ENCODE results near the gene PDHA1.

PDHA1 gene

DNA sequence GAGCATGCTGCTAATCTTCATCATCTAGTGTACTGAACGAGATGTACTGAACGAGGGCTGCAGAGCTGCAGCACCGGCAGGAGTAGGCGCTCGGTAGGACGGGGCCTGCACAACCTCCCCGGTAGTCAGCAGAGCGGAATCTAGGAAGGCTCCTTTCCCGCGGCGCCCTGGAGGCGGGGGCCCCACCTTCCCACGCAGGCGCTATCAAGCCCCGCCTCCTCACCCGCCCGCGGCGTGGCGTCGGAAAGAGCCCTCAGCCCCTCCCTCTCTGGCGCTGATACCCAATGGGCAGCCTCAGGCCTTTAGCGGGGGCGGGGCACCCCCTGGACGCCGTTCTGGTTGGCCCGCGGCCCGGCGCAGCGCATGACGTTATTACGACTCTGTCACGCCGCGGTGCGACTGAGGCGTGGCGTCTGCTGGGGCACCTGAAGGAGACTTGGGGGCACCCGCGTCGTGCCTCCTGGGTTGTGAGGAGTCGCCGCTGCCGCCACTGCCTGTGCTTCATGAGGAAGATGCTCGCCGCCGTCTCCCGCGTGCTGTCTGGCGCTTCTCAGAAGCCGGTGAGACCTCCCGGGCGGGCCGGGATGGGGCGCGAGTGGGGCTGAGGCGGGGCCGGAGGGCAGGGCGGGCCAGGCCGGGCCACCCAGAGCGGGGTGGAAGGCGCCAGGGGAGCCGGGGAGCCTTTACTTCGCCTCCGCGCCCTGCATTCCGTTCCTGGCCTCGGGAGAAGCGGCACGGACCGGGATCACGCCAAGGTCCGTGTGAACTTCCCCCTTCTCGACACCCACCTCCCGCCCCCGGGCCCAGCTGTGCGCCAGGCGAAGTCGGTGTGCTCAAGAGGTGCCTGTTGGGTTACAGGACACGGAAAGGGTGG lies at the start of gene PDHA1:
Gene PDHA1, plus strand, starts transcription at position 393 of the 874 bp plus-strand sequence. Its CDS starts 111 bp downstream, at position 504.
- Histone ChIP-seq H2AFZ (ENCODE audit: low read depth, low read length) (peak within 1 kb of the TSS; percentile 7), H3K4me1 (ENCODE audit: insufficient read depth, low read length) (peaks cover 15% of the 10 kb centered on the region), H3K36me3 (ENCODE audit: insufficient read depth, low read length) (no peaks in the 10 kb centered on the region), H3K4me3 (ENCODE audit: low read length) (peak within 1 kb of the TSS; percentile 66), H3K9me3 (ENCODE audit: low read length) (no peaks in the 10 kb centered on the region), H3K27me3 (ENCODE audit: insufficient read depth, low read length) (no peaks in the 10 kb centered on the region)

DNA sequence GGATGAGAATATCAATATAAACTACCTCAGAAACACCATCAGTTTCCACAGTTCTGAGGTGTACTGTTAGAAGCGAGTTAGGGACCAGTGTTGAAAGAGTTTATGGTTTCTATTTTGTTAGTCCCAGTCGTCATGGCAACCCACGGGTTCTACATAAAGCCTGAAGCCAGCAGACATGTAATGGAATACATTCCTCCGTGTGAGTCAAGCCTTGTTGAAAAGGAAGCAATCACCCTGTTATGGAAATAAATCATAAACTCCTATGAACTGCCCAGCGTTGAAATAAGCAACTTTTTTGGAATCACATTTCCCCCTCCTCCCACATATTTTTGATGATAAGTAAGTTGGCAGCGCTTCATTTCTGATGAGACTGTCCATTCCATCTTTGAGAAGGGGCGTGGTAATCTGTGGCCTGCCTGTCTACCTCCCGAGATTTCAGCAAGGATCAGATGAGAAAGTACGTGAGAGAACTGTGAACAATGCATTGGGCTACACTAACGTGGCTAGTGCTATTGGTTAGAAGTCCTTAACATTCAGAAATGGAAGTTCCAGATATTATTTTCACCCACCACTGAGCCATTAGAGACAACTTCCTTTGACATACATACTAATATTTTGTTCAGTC lies 40.4 kb upstream of the PDHA1 start:
- H3K9me3 ChIP-seq (ENCODE audit: low read length): no peaks in the 10 kb centered on the region
- no peak overlapping the region for H3K4me3 ChIP-seq (ENCODE audit: low read length)
- no peak overlapping the region for H2AFZ ChIP-seq (ENCODE audit: low read depth, low read length)
- H3K36me3 ChIP-seq (ENCODE audit: insufficient read depth, low read length): no peaks in the 10 kb centered on the region
- no peaks in the 10 kb centered on the region for H3K4me1 ChIP-seq (ENCODE audit: insufficient read depth, low read length)
- H3K27me3 ChIP-seq (ENCODE audit: insufficient read depth, low read length): no peaks in the 10 kb centered on the region

DNA sequence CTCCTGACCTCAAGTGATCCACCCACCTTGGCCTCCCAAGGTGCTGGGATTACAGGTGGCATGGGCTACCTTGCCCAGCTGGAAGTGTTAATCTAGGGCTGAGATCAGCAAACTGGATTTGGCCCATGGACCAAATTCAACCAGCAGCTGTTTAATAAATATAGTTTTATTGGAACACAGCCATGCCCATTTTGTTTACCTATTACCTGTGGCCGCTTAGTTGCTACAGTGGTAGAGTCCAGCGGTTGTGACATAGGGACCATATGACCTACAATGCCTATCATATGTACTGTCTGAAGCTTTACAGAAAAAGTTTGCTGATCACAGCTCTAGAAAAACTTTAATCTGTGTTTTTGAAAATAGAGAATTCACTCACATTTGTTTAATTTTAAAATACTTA lies 17.2 kb upstream of the PDHA1 start:
- no peaks in the 10 kb centered on the region for H3K9me3 ChIP-seq (ENCODE audit: low read length)
- H3K36me3 ChIP-seq (ENCODE audit: insufficient read depth, low read length): no peaks in the 10 kb centered on the region
- peaks cover 6% of the 10 kb centered on the region for H3K27me3 ChIP-seq (ENCODE audit: insufficient read depth, low read length)
- H3K4me3 ChIP-seq (ENCODE audit: low read length): no peak overlapping the region
- no peaks in the 10 kb centered on the region for H3K4me1 ChIP-seq (ENCODE audit: insufficient read depth, low read length)
- H2AFZ ChIP-seq (ENCODE audit: low read depth, low read length): no peak overlapping the region

DNA sequence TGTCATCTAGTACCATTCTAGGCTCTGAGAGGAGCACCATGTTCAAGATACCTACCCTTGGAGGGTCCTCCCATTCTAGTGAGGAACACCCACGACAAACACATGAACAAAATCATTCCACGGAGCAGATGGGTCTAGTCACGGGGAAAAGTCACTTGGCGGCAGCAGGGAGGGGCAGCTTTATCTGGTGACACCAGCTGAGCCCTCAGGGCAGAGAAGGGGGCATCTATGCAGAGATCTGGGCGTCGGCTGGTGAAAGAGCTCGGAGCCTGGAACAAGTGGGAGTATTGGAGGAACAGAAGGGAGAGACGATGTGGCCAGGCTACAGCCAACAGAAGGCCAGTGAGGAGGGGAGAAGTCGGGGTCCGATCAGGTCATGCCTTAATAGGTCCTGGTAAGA lies 11.9 kb upstream of the PDHA1 start:
- Histone ChIP-seq H3K4me1 (ENCODE audit: insufficient read depth, low read length) (no peaks in the 10 kb centered on the region), H3K36me3 (ENCODE audit: insufficient read depth, low read length) (no peaks in the 10 kb centered on the region), H3K27me3 (ENCODE audit: insufficient read depth, low read length) (peaks cover 13% of the 10 kb centered on the region), H3K9me3 (ENCODE audit: low read length) (peaks cover 3% of the 10 kb centered on the region), H2AFZ (ENCODE audit: low read depth, low read length) (no peak overlapping the region), H3K4me3 (ENCODE audit: low read length) (no peak overlapping the region)

DNA sequence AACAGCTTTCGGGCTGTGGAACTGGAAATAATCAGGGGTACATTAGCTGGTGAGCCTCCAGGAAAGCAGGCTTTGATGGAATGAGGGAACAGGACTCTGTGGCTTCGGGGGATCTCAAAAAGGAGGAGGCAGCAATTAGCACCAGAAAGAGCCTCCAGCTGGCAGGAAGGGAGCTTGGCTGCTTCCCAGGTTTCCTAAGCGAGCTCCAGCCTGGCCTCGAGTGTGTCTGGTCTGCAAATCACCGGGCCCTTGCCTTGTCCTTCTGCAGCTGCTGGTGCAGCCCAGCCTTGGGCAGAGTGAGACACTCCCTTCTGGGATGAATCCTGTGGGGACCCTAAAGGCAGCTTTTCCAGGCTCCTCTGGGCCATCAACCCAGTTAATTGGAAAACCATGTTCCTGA lies 10.7 kb upstream of the PDHA1 start:
- Histone ChIP-seq H3K27me3 (ENCODE audit: insufficient read depth, low read length) (peaks cover 13% of the 10 kb centered on the region), H3K4me3 (ENCODE audit: low read length) (no peak overlapping the region), H3K9me3 (ENCODE audit: low read length) (peaks cover 3% of the 10 kb centered on the region), H3K4me1 (ENCODE audit: insufficient read depth, low read length) (no peaks in the 10 kb centered on the region), H2AFZ (ENCODE audit: low read depth, low read length) (no peak overlapping the region), H3K36me3 (ENCODE audit: insufficient read depth, low read length) (no peaks in the 10 kb centered on the region)

DNA sequence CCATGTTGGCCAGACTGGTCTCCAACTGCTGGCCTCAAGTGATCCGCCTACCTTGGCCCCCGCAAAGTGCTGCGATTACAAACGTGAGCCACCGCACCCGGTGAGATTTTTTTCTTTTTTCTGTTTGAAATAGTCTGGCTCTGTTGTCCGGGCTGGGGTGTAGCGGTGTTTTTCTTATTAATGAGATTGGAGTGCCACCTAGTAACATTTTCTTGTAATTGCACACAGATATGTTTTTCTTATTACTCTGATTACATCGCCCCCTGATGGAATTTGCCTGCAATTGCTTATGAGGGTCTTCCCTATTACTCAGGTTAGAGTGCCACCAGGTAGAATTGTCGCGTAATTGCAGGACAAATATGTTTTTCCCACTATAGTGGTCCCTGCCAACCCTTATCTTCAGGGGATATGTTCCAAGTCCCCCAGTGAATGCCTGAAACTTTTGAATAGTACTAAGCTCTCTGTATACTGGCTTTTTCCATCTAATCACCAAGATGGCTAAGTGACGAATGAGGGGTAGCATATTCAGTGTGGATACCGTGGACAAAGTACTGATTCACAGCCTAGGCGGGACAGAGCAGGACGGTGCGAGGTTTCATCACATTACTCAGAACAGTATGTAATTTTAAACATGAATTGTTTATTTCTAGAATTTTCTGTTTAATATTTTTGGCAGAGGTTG lies 8.6 kb upstream of the PDHA1 start:
- peaks cover 3% of the 10 kb centered on the region for H3K9me3 ChIP-seq (ENCODE audit: low read length)
- H3K27me3 ChIP-seq (ENCODE audit: insufficient read depth, low read length): peaks cover 13% of the 10 kb centered on the region
- no peak overlapping the region for H2AFZ ChIP-seq (ENCODE audit: low read depth, low read length)
- no peak overlapping the region for H3K4me3 ChIP-seq (ENCODE audit: low read length)
- no peaks in the 10 kb centered on the region for H3K4me1 ChIP-seq (ENCODE audit: insufficient read depth, low read length)
- no peaks in the 10 kb centered on the region for H3K36me3 ChIP-seq (ENCODE audit: insufficient read depth, low read length)

DNA sequence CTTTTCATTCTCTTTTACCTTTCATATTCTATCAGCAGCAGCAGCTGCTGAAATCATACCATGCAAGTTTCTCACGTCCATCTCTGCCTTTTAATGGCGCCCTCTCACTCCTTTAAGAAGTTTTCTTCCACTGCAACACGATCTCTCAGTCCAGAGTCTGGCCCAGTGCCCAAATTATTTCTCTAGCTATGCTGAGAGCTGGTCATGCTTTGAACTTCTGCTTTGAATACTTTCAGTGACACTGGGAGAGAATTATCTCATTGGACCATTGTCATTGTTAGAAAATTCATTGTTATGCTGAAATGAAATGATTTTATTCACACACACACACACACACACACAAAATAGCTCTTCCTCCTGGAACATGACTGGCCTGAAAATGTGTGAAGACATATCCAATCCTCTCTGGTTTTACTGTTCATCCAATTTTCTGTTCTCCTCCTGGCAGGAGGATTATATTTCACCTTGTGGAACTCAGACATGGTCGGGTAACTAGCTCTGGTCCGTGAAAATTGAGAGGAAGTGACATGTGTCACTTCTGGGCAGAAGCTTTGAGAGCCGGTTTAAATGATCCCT lies 1.3 kb upstream of the PDHA1 start:
- Histone ChIP-seq H3K9me3 (ENCODE audit: low read length) (no peaks in the 10 kb centered on the region), H3K27me3 (ENCODE audit: insufficient read depth, low read length) (no peaks in the 10 kb centered on the region), H3K36me3 (ENCODE audit: insufficient read depth, low read length) (no peaks in the 10 kb centered on the region), H3K4me3 (ENCODE audit: low read length) (peak overlapping the region; percentile 66), H2AFZ (ENCODE audit: low read depth, low read length) (peak overlapping the region; percentile 7), H3K4me1 (ENCODE audit: insufficient read depth, low read length) (peaks cover 15% of the 10 kb centered on the region)

DNA sequence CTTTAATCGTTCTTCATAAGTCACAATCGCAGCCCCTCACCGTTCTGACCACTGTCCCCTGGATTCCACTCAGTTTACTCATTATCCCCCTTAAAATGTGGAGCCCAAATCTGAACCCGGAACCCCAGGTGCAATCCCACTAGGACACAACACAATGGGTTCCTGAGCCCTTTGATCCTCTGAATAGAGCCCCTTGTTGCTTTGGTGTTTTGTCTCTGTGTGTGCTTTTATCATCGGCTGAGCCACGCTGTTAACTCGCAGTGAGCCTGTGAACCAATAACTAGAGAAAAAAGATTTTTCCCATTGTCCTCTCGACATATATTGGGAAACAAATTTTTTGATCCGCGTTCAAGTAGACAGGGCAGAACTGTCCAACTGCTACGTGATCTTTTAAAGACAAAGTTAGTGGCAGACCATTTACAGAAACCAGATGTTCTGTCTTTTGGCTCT lies 617 bp upstream of the PDHA1 start:
- H3K36me3 ChIP-seq (ENCODE audit: insufficient read depth, low read length): no peaks in the 10 kb centered on the region
- no peaks in the 10 kb centered on the region for H3K27me3 ChIP-seq (ENCODE audit: insufficient read depth, low read length)
- H3K4me1 ChIP-seq (ENCODE audit: insufficient read depth, low read length): peaks cover 15% of the 10 kb centered on the region
- H3K4me3 ChIP-seq (ENCODE audit: low read length): peak overlapping the region; percentile 66
- no peaks in the 10 kb centered on the region for H3K9me3 ChIP-seq (ENCODE audit: low read length)
- peak overlapping the region; percentile 7 for H2AFZ ChIP-seq (ENCODE audit: low read depth, low read length)

DNA sequence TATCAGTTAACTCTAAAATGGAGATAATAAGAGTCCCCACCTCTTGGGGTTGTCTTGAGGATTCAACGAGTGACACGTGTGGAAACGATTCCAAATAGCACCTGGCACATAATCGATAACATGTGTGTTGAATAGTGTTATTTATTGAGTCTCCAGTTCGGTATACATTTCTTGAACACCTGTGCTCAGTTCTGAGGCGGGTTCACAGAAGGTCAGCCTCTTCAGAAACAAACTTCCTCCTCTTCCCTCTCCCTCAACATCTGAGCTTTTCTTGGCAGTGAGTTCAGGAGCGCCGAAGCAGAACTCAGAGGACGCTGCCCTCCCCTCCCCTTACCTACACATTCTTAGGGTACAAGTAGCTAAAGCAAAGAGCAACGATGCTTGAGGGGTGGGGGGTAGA lies 934 bp downstream of the PDHA1 start:
- Histone ChIP-seq H3K4me1 (ENCODE audit: insufficient read depth, low read length) (peaks cover 15% of the 10 kb centered on the region), H3K9me3 (ENCODE audit: low read length) (no peaks in the 10 kb centered on the region), H3K4me3 (ENCODE audit: low read length) (peak overlapping the region; percentile 66), H3K36me3 (ENCODE audit: insufficient read depth, low read length) (peaks cover 1% of the 10 kb centered on the region), H3K27me3 (ENCODE audit: insufficient read depth, low read length) (no peaks in the 10 kb centered on the region), H2AFZ (ENCODE audit: low read depth, low read length) (no peak overlapping the region)

DNA sequence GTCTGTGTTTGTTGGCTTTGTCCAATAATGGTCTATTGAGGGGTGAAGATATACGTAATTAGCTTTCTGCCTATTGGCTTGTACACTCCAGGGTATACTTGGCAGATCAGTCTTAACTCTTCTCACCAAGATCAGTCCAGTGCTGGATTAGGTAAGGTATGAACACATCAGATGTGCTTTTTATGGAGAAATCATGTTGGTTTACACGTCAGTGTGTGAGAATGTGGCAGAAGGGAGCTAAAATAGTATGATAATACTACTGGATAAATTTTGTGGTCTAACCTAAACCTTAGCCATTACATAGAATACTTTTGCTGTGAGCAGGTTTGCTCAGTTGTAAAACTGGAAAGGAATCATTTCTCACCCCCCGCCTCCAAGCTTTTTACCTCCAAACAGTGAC lies 4.2 kb downstream of the PDHA1 start:
- Histone ChIP-seq H3K4me3 (ENCODE audit: low read length) (no peak overlapping the region), H3K27me3 (ENCODE audit: insufficient read depth, low read length) (no peaks in the 10 kb centered on the region), H2AFZ (ENCODE audit: low read depth, low read length) (no peak overlapping the region), H3K9me3 (ENCODE audit: low read length) (no peaks in the 10 kb centered on the region), H3K36me3 (ENCODE audit: insufficient read depth, low read length) (peaks cover 19% of the 10 kb centered on the region), H3K4me1 (ENCODE audit: insufficient read depth, low read length) (peaks cover 8% of the 10 kb centered on the region)

DNA sequence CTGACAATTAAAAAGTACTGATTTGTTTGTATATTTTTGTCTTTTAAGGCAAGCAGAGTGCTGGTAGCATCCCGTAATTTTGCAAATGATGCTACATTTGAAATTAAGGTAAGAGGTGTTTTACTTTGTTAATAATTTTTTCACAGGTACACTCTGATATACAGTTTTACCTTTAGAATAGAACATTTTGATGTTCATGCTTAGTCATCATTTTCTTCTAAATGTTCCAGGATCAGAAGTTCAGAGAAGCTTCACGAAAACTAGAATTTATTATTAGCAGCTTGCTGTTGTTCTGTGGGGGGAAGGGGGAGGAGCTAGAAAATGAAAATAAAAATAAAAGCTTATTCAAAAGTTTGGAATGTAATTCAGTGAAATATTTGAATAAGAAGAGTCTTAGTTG lies 5.5 kb downstream of the PDHA1 start:
- Histone ChIP-seq H3K4me3 (ENCODE audit: low read length) (no peak overlapping the region), H3K36me3 (ENCODE audit: insufficient read depth, low read length) (peaks cover 21% of the 10 kb centered on the region), H2AFZ (ENCODE audit: low read depth, low read length) (no peak overlapping the region), H3K4me1 (ENCODE audit: insufficient read depth, low read length) (peaks cover 5% of the 10 kb centered on the region), H3K9me3 (ENCODE audit: low read length) (no peaks in the 10 kb centered on the region), H3K27me3 (ENCODE audit: insufficient read depth, low read length) (no peaks in the 10 kb centered on the region)

DNA sequence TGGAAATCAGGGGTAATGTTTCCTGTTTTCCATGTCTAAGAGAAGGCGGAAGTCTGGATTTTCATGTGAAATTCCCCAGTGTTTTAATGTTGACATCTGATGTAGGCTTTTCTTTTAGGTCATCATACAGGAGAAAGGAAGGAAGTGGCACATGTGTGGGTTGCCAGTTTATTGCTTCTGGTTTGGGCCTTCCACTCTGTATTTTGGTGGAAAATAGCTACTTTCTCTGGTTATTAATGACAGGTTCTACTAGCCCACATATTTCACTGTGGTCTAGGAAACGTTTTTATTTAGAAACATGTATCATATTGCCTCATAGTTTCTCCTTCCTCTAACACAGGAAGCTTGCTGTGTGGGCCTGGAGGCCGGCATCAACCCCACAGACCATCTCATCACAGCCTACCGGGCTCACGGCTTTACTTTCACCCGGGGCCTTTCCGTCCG lies 7.2 kb downstream of the PDHA1 start:
- Histone ChIP-seq H3K27me3 (ENCODE audit: insufficient read depth, low read length) (no peaks in the 10 kb centered on the region), H3K36me3 (ENCODE audit: insufficient read depth, low read length) (peaks cover 21% of the 10 kb centered on the region), H3K4me3 (ENCODE audit: low read length) (no peak overlapping the region), H2AFZ (ENCODE audit: low read depth, low read length) (no peak overlapping the region), H3K4me1 (ENCODE audit: insufficient read depth, low read length) (no peaks in the 10 kb centered on the region), H3K9me3 (ENCODE audit: low read length) (no peaks in the 10 kb centered on the region)

DNA sequence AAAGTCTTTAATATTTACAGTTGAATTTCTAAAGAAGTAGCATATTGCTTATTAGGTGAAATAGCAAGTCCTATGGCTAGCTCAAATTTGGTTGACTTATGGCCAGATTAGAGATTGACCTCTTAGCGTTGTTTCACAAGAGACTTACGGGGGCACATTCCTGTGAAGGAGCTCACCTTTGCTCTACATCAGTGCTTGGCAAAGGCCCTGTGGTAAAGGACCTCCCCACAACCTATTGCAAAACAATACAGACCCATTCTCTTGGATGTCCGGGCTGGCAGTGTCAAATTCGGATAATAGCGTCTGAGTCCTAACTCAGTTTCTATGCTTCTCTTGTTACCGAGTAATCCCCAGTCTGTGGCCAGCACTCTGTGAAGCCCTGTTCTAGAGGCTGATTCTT lies 10.9 kb downstream of the PDHA1 start:
- Histone ChIP-seq H3K4me1 (ENCODE audit: insufficient read depth, low read length) (no peaks in the 10 kb centered on the region), H2AFZ (ENCODE audit: low read depth, low read length) (no peak overlapping the region), H3K9me3 (ENCODE audit: low read length) (no peaks in the 10 kb centered on the region), H3K36me3 (ENCODE audit: insufficient read depth, low read length) (peaks cover 40% of the 10 kb centered on the region), H3K27me3 (ENCODE audit: insufficient read depth, low read length) (no peaks in the 10 kb centered on the region), H3K4me3 (ENCODE audit: low read length) (no peak overlapping the region)
